CD4-positive, alpha-beta T cell treated with Interleukin-15 for 1 hour (primary cell): Measurements from ENCODE around the gene CCDC85A.

Experiments
- DNase-seq: peaks from one replicate; pipeline ENCODE4 v3.0.0-alpha.2; 2020

Gene CCDC85A

GRCh38 chr2:56244506-56244905 is 60.7 kb downstream of the CCDC85A start:
- DNase-seq: no peak

DNA sequence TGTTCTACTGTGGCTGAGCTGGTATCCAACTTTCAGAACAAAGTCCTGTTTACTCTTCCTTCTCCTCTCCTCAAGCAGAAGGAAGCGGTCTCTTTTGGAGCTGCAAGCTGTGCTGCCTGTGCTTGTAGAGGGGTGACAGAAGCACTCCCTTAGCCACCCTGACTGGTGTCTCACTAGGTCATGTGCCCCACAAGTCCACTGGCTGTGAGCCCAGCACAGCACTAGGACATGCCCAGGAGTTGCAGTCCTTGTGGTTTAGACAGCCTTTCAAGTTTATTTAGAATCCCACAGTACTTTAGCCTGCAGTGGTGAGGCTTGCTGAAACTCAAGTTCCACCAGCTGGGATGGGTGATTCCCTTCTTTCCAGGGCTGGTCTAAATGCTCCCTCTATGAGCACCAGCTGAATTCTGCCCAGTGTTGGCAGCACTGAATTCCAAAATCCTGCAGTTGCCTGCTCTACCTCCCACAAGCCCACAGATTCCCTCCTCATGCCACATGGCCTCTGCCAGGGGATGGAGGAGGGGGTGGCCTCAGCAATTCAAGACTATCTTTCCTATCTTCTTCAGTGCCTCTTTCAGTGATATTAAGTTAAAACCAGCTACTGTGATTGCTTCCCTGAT is 61.2 kb downstream of the CCDC85A start:
- no peak for DNase-seq

DNA sequence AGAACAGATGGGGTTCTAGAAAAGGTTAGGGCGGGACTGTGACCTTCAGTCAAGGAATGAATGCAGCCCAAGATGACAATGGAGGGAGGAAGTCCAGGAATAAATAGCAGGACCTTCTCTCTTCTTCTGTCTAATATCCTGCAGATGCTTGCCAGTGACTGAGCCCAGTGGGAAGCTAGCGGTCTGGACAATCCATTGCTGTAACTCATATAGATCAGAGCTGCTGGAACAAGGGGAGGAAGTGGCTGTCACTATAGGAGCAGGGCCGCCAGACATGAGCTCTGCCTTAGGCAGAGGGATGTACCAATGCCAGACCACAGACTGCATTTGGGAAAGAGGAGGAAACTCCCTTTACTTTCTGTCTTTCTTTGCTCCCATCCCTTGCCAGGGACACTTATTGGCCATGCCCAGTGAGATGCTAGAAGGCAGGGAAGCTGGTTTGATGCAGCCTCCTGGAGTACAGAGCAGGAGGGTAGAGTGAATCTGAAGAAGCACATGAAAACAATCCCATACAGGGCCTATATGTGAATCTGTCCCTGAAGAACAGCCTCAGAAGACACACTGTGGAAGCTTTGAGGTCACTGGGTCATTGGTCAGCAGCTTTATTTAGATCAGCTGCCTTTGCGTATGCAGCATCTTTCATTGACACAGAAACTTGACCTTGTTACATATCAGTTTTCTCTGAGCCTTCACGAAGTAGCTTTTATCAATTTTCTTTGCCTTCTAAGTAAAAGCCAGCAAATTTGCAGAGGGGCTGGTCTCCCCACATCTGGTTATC is 65.4 kb downstream of the CCDC85A start:
- no peak for DNase-seq

DNA sequence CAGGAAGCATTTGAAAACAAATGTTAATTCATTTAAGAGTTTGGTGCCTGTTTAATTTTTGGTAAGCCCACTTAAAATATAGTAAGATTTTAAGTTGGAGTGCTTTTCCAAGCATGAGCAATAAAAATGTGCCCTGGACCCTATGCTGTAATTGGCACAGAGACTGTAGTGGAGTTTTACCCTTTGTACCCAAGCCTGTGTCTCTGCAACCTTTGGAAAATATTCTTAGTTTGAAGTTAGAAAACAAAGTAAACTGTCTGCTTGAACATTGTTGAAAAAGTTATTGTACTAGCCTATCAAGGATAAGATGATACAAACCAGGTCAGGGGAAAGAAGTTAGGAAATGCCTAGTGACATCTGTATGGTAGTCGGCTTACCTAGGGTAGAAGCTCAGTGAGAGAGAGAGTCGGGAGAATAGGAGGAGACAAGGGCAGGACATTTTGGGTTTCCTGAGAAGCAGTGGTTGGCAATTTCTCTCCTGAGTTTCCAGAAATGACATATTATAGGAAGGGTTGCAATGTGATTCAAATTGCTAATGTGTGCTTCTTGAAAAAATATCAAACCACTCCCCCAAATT is 66.5 kb downstream of the CCDC85A start:
- no peak for DNase-seq

- DNase-seq: no peak
Observed at GRCh38 chr2:56260415-56260814, 76.6 kb downstream of the CCDC85A start.

DNA sequence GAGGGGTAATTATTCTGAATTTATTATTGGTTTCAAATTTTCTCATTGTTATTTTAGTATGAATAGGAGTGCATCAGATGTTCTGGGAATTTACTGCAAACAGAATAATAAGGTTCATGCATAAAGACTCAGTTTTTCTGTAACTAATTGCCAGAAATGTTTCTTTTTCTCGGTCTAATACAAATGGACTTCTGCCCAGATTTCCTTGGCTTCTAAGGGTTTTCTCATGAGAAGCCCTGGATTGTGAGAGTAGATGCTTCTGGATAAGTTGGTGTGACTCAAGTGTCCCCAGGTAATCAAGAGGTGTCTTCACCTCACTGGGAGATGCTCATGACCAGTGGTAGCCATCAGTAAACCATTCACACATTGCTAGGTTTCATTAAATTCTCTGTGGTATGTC is 78.5 kb downstream of the CCDC85A start:
- DNase-seq: no peak

DNA sequence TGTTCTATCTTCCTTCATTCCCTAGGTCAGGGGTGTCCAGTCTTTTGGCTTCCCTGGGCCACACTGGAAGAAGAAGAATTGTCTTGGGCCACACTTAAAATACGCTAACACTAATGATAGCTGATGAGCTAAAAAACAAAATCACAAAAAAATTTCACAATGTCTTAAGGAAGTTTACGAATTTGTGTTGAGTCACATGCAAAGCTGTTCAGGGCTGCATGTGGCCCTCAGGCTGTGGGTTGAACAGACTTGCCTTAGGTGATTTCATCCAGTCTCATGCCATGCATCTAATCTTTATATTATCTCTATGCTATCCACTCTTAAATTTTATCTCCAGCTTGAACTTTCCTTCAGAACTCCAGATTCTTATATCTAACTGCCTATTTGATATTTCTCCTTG is 80.1 kb downstream of the CCDC85A start:
- DNase-seq: no peak

- no peak for DNase-seq
Observed at GRCh38 chr2:56266761-56267414, 83.1 kb downstream of the CCDC85A start.

GRCh38 chr2:56267415-56267788 is 83.6 kb downstream of the CCDC85A start:
- no peak for DNase-seq

- no peak for DNase-seq
Observed at GRCh38 chr2:56268856-56269255, 85.1 kb downstream of the CCDC85A start.

GRCh38 chr2:56271275-56271674 is 87.5 kb downstream of the CCDC85A start:
- no peak for DNase-seq

- DNase-seq: no peak
Observed at GRCh38 chr2:56285224-56285623, 101.4 kb downstream of the CCDC85A start.

DNA sequence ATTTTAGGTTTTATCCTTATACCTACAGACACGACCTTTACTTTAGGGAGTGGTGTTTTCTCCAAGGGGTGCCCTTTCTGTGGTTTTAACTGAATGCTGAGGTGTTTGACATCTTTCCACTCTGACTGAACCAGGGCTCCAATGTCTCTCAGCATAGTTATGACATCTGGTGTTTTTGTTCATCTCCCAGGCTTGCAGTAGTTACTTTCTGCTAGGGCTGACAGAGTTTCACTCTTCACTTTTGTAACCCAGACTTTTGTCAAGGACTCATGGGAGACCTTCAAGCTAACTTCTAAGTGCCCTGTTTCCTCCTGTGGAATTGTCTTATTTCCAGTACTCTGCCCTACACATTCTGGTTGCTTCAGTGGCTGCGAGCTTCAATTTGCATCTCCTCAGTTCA is 103.1 kb downstream of the CCDC85A start:
- no peak for DNase-seq

DNA sequence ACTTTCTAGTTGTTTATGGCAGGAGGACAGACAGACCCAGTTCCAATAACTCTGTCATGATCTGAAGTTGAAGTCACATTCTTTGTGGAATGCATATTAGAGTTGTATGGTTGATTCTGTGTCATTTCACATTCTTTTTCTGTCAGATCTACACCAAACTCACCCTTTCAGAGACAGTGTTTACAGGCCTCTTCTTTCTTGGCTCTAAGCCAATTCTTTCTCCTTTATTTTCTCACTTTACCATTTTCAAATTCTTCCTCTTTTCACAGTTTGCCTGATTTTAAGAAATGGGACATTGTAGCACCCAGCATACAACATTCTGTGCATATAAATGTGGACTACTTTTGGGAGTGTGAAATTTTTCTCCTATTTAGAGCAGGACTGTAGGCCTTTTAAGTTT is 103.7 kb downstream of the CCDC85A start:
- no peak for DNase-seq

DNA sequence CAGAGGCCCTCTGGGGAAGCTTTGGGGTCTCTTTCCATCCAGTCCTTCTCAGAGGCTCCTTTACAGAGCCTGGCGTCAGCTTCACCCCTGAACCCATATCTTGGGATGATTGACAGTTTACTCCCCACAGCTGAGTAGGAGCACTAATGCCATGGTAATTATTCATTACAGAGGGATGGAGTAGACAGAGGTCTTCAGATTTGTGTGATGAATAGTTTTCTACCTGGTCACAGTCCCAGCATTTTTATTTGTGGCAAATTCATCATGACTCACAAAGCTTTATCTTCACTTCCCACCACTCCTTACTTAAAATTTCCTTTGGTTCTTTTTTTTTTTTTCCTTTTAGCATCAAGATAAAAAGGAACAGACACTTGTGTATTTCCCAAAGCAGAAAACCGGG is 104.2 kb downstream of the CCDC85A start:
- no peak for DNase-seq

GRCh38 chr2:56288838-56289580 is 105.2 kb downstream of the CCDC85A start:
- no peak for DNase-seq

- no peak for DNase-seq
Observed at GRCh38 chr2:56291711-56292110, 107.9 kb downstream of the CCDC85A start.

DNA sequence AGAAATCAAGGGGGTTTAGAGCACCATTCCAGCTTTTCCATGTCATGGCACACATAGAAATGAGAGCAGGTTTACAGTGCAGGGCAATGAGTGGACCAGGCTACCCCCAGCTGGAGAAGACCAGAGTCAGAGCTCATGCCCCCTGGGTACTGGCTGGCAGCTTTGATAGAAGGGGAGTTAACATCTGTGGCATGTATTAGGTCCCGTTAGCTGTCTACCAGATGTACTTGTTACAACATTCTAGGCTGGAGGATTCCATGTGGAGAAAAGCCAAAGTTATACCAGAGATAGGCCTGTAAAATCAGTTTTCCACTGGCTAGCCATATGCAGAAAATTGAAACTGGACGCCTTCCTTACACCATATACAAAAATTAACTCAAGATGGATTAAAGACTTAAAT is 109.2 kb downstream of the CCDC85A start:
- no peak for DNase-seq

- no peak for DNase-seq
Observed at GRCh38 chr2:56295666-56296065, 111.9 kb downstream of the CCDC85A start.

- DNase-seq: no peak
Observed at GRCh38 chr2:56297671-56298070, 113.9 kb downstream of the CCDC85A start.

DNA sequence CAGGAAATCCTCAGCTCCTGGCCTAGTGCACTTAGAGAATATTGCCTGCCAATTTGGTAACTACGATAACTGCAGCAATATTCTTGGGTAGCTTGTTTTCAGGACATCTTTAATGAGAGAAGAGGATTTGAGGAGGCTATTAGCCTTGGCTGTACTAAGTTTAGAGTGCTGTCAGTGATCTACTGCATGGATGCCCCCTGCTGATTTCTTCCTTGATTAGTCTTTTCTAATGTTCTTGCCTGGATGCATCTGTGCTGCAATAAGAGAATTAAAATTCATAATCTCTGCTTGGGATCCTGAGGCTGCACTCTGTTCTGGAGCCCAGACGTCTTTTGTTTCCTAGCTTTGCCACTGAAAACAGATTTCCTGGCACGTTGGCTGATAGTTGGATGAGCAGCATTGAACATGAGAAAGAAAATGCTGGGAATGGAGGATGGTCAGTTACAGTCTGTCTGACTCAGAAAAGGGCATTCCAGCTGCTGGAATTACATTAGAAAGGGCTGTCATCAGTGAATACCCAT is 115.4 kb downstream of the CCDC85A start:
- no peak for DNase-seq

- no peak for DNase-seq
Observed at GRCh38 chr2:56309626-56310170, 125.9 kb downstream of the CCDC85A start.

- no peak for DNase-seq
Observed at GRCh38 chr2:56313500-56313921, 129.7 kb downstream of the CCDC85A start.
